22Rv1 (cell line): Measurements from ENCODE around the gene JUP.

Experiments
- ZFX ChIP-seq: fragments of 450-650 bp; IDR thresholded peaks from 2 replicates; pipeline ENCODE4 v1.6.1; 2017; ENCODE audit warnings: antibody characterized with exemption, borderline replicate concordance
- TF ChIP-seq, protein P1 (sequence below): fragments of 450-650 bp; IDR thresholded peaks from 2 replicates; pipeline ENCODE4 v1.5.1; 2017; ENCODE audit warnings: mild to moderate bottlenecking

DNA sequence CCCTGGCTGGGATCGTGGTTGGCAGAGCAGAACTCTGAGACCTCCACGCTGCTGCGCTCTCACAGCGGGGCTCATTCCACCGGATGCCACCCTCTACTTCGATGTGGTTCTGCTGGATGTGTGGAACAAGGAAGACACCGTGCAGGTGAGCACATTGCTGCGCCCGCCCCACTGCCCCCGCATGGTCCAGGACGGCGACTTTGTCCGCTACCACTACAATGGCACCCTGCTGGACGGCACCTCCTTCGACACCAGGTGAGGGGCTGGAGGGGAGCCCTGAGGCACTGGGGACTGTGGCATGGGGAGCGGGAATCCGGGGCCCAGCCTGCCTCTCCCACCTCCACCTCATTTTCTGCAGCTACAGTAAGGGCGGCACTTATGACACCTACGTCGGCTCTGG lies 31.5 kb upstream of the JUP start:
- TF ChIP-seq, protein P1, sequence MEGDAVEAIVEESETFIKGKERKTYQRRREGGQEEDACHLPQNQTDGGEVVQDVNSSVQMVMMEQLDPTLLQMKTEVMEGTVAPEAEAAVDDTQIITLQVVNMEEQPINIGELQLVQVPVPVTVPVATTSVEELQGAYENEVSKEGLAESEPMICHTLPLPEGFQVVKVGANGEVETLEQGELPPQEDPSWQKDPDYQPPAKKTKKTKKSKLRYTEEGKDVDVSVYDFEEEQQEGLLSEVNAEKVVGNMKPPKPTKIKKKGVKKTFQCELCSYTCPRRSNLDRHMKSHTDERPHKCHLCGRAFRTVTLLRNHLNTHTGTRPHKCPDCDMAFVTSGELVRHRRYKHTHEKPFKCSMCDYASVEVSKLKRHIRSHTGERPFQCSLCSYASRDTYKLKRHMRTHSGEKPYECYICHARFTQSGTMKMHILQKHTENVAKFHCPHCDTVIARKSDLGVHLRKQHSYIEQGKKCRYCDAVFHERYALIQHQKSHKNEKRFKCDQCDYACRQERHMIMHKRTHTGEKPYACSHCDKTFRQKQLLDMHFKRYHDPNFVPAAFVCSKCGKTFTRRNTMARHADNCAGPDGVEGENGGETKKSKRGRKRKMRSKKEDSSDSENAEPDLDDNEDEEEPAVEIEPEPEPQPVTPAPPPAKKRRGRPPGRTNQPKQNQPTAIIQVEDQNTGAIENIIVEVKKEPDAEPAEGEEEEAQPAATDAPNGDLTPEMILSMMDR, result no peak
- TF ChIP-seq ZFX, result no peak
